Neural progenitor cell (in vitro differentiated cells): ENCODE results near the gene TMEM119. TPM values are rescaled to one million over a fixed set of nuclear protein-coding genes. Genes with fewer than 3 reads are reported as not detected.

Experiments
- DNase-seq: peaks from one replicate; pipeline ENCODE4 v3.0.0-alpha.2; 2016; ENCODE audit warnings: low spot score
- H2AFZ ChIP-seq: fragments of 200-600 bp; sonication (generic); replicated peaks from 2 replicates; pipeline ENCODE4 v1.6.1; 2016; ENCODE audit warnings: antibody characterized with exemption
- H3F3A ChIP-seq: fragments of 200-600 bp; sonication (generic); 2 replicates; pipeline ENCODE4 v1.6.1; 2016; ENCODE audit warnings: antibody characterized with exemption, low read depth
- H3K27ac ChIP-seq: fragments of 200-600 bp; sonication (generic); 2 replicates; pipeline ENCODE4 v1.5.1; 2016; ENCODE audit warnings: mild to moderate bottlenecking
- H3K27me3 ChIP-seq: fragments of 200-600 bp; sonication (generic); 2 replicates; pipeline ENCODE4 v1.6.1; 2016; ENCODE audit warnings: mild to moderate bottlenecking, moderate library complexity
- H3K36me3 ChIP-seq: fragments of 200-600 bp; sonication (generic); 2 replicates; pipeline ENCODE4 v1.5.1; 2016
- H3K4me1 ChIP-seq: fragments of 200-600 bp; sonication (generic); 2 replicates; pipeline ENCODE4 v1.6.1; 2016; ENCODE audit warnings: mixed run types
- H3K4me2 ChIP-seq: fragments of 200-600 bp; sonication (generic); 2 replicates; pipeline ENCODE4 v1.6.1; 2016
- H3K4me3 ChIP-seq: fragments of 200-600 bp; sonication (generic); 2 replicates; pipeline ENCODE4 v1.5.1; 2016
- H3K79me2 ChIP-seq: fragments of 200-600 bp; sonication (generic); 2 replicates; pipeline ENCODE4 v1.6.1; 2016; ENCODE audit warnings: low read depth
- H3K9ac ChIP-seq: fragments of 200-600 bp; sonication (generic); 2 replicates; pipeline ENCODE4 v1.6.1; 2016
- H3K9me3 ChIP-seq: fragments of 200-600 bp; sonication (generic); 2 replicates; pipeline ENCODE4 v1.5.1; 2016; ENCODE audit warnings: low read depth
- H4K20me1 ChIP-seq: fragments of 200-600 bp; sonication (generic); 2 replicates; pipeline ENCODE4 v1.6.1; 2016; ENCODE audit warnings: low read depth
- H3K27ac Mint-ChIP-seq: 3 replicates; pipeline ENCODE4 v1.8.0; 2021; ENCODE audit warnings: mixed read lengths
- H3K27me3 Mint-ChIP-seq: 2 replicates; pipeline ENCODE4 v1.8.0; 2022; ENCODE audit warnings: low read depth, mild to moderate bottlenecking, inconsistent platforms, moderate library complexity, mixed read lengths; ENCODE audit not compliant: insufficient read depth
- H3K36me3 Mint-ChIP-seq: 3 replicates; pipeline ENCODE4 v1.8.0; 2021; ENCODE audit warnings: mixed read lengths
- H3K4me1 Mint-ChIP-seq: 3 replicates; pipeline ENCODE4 v1.8.0; 2021; ENCODE audit warnings: mixed read lengths
- H3K4me3 Mint-ChIP-seq: 3 replicates; pipeline ENCODE4 v1.8.0; 2021; ENCODE audit warnings: mild to moderate bottlenecking, moderate library complexity, mixed read lengths
- H3K9me3 Mint-ChIP-seq: 3 replicates; pipeline ENCODE4 v1.8.0; 2020; ENCODE audit warnings: mixed read lengths
- EZH2 ChIP-seq: fragments of 200-600 bp; sonication (generic); IDR thresholded peaks from 2 replicates; pipeline ENCODE4 v1.6.1; 2017; ENCODE audit warnings: antibody characterized with exemption, mild to moderate bottlenecking, moderate library complexity
- EZH2phosphoT487 ChIP-seq: fragments of 200-600 bp; sonication (generic); IDR thresholded peaks from 2 replicates; pipeline ENCODE4 v1.6.1; 2017; ENCODE audit warnings: antibody characterized with exemption
- total RNA-seq: library from RNA; depleted of rRNA; stranded (reverse); fragments of >200 nt; gene quantifications from 2 replicates; pipeline ENCODE4 v1.2.3, GENCODE V29; 2015; ENCODE audit warnings: low replicate concordance
- TF ChIP-seq, protein P1 (sequence below): fragments of 200-600 bp; sonication (generic); IDR thresholded peaks from 2 replicates; pipeline ENCODE4 v1.5.1; 2017; ENCODE audit warnings: antibody characterized with exemption, mild to moderate bottlenecking

The TMEM119 gene
- total RNA-seq, 1 donor from 2014 or later: 0.97 TPM

DNA sequence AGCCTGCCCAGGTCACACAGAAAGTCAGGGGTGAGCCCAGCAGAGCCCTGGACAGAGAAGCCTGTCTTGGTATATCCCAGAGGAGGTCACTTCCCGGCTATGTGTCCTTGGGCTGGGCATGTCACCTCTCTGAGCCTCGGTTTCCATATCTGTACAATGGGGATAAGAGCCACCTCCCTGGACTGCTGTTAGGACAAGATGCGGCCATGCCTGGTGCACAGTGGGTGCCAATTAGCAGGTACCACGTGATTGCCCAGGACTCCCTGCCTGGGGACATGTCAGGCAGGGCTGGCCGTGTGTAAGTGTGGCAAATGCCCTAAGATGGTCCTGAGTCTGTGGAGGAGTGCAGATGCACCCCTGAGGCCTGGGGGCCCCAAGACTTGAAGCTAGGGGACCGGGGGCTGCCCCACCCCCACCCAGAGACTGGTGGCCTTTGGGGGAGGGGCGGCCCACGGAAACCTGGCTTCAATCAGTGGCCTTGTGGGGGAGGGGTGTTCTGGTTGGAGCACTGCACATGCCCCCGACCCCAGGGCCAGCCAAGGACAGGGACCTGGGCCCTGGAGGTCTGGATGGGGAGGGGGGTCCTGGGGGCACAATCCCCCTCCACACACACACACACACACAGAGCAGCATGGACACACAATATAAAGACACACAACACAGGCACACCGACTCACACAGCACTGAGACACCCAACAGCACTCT is 878 bp downstream of the TMEM119 start:
- peaks cover 20% of the 10 kb centered on the region for H3K27me3 Mint-ChIP-seq
- H3K4me3 ChIP-seq: no peak overlapping the region
- H3K4me2 ChIP-seq: no peak overlapping the region
- DNase-seq: no peak
- no peaks in the 10 kb centered on the region for H3K36me3 ChIP-seq
- H3K4me1 Mint-ChIP-seq: peaks cover 12% of the 10 kb centered on the region
- H2AFZ ChIP-seq: no peak overlapping the region
- H3K4me1 ChIP-seq: peaks cover 13% of the 10 kb centered on the region
- no peak overlapping the region for H3K9ac ChIP-seq
- H4K20me1 ChIP-seq: no peaks in the 10 kb centered on the region
- TF ChIP-seq, protein P1, sequence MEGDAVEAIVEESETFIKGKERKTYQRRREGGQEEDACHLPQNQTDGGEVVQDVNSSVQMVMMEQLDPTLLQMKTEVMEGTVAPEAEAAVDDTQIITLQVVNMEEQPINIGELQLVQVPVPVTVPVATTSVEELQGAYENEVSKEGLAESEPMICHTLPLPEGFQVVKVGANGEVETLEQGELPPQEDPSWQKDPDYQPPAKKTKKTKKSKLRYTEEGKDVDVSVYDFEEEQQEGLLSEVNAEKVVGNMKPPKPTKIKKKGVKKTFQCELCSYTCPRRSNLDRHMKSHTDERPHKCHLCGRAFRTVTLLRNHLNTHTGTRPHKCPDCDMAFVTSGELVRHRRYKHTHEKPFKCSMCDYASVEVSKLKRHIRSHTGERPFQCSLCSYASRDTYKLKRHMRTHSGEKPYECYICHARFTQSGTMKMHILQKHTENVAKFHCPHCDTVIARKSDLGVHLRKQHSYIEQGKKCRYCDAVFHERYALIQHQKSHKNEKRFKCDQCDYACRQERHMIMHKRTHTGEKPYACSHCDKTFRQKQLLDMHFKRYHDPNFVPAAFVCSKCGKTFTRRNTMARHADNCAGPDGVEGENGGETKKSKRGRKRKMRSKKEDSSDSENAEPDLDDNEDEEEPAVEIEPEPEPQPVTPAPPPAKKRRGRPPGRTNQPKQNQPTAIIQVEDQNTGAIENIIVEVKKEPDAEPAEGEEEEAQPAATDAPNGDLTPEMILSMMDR: no peak
- no peak for TF ChIP-seq EZH2
- TF ChIP-seq EZH2phosphoT487: no peak
- no peaks in the 10 kb centered on the region for H3K36me3 Mint-ChIP-seq
- no peak overlapping the region for H3K27ac ChIP-seq
- peak overlapping the region; percentile 63 for H3K4me3 Mint-ChIP-seq
- H3K9me3 ChIP-seq: no peaks in the 10 kb centered on the region
- peak overlapping the region; percentile 85 for H3K27ac Mint-ChIP-seq
- H3K79me2 ChIP-seq: no peaks in the 10 kb centered on the region
- H3K27me3 ChIP-seq: no peaks in the 10 kb centered on the region
- H3K9me3 Mint-ChIP-seq: no peaks in the 10 kb centered on the region
- H3F3A ChIP-seq: peaks cover 12% of the 10 kb centered on the region

DNA sequence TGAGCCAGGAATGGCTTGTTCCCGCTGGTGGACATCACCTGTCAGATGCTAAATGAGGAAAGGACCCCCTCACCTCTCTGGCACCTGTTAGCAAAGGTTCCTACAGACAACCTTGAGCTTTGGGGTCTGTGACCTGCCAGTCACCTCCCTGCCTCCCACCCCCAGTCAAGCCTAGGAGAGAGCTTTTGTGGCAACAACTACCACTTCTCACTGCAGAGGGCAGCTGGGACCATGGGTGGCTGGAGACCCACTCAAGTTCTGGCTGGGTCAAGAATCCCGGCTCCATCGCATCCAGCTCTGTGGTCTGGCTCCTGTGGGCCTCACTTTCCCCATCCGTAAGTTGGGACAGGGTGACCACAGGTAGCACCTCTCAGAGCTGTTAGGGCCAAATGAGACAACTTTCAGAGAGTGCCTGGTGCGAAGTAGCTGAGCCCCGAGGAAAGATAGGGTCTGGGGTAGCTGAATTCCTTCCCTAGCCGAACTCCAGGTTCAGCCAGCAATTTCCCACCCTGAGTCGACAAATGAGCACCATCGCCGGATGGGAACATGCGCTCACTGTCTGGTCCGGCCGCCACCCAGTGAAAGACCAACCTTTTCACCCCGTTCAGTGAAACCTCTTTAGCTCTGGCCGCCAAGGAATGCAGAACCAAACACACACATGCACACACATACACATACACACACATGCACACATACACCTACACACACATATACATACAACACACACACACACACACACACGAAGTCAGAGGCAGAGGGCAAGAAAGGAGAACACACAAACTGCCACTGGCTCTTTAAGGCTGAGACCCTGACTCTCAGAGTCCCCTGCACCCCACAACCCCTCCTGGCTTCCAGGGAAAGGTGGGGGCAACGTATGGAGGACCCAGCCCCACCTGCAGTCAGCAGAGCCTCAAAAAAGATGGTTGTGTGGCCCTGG is 1.9 kb downstream of the TMEM119 start:
- no peak overlapping the region for H3K4me3 Mint-ChIP-seq
- Histone ChIP-seq H3K27me3 (no peaks in the 10 kb centered on the region), H3K79me2 (no peaks in the 10 kb centered on the region), H4K20me1 (no peaks in the 10 kb centered on the region), H3K4me2 (no peak overlapping the region), H2AFZ (no peak overlapping the region), H3F3A (peaks cover 12% of the 10 kb centered on the region), H3K9ac (no peak overlapping the region), H3K9me3 (no peaks in the 10 kb centered on the region), H3K4me1 (peaks cover 13% of the 10 kb centered on the region), H3K4me3 (no peak overlapping the region), H3K27ac (no peak overlapping the region), H3K36me3 (no peaks in the 10 kb centered on the region)
- H3K27ac Mint-ChIP-seq: no peak overlapping the region
- H3K36me3 Mint-ChIP-seq: no peaks in the 10 kb centered on the region
- peaks cover 12% of the 10 kb centered on the region for H3K4me1 Mint-ChIP-seq
- no peak for TF ChIP-seq EZH2
- no peak for TF ChIP-seq EZH2phosphoT487
- TF ChIP-seq, protein P1: no peak
- no peak for DNase-seq
- no peaks in the 10 kb centered on the region for H3K9me3 Mint-ChIP-seq
- peaks cover 18% of the 10 kb centered on the region for H3K27me3 Mint-ChIP-seq

- Histone ChIP-seq H3K79me2 (no peaks in the 10 kb centered on the region), H3K27ac (no peak overlapping the region), H3F3A (peaks cover 12% of the 10 kb centered on the region), H3K4me2 (no peak overlapping the region), H2AFZ (no peak overlapping the region), H4K20me1 (no peaks in the 10 kb centered on the region), H3K9ac (no peak overlapping the region), H3K27me3 (no peaks in the 10 kb centered on the region), H3K4me3 (no peak overlapping the region), H3K36me3 (no peaks in the 10 kb centered on the region), H3K4me1 (peaks cover 14% of the 10 kb centered on the region), H3K9me3 (no peaks in the 10 kb centered on the region)
- Mint-ChIP-seq H3K4me3 (no peak overlapping the region), H3K27ac (no peak overlapping the region), H3K36me3 (no peaks in the 10 kb centered on the region), H3K9me3 (no peaks in the 10 kb centered on the region), H3K4me1 (peaks cover 15% of the 10 kb centered on the region), H3K27me3 (peaks cover 18% of the 10 kb centered on the region)
- no peak for DNase-seq
- TF ChIP-seq EZH2 (no peak), EZH2phosphoT487 (no peak)
- TF ChIP-seq, protein P1: no peak
These were observed 2.7 kb downstream of the TMEM119 start for GRCh38 chr12:108594960-108595710.
